Adrenal gland (tissue), 5 donors: ENCODE data around the gene TMCO2.

Experiments
- CTCF ChIP-seq, 6 experiments: fragments of 450-650 bp in 4 of 6; fragments of 200-600 bp in 2 of 6; sonication (generic) in 1 of 6; IDR thresholded peaks; 1 replicate in 5 of 6; 2 replicates in 1 of 6; pipeline versions ENCODE4 v1.5.1 to v1.8.0; 2016 to 2021; ENCODE audit warnings: antibody characterized with exemption in 6 of 6, mild to moderate bottlenecking in 2 of 6, moderate library complexity in 1 of 6
- POLR2A ChIP-seq, 2 donors: fragments of 450-650 bp; IDR thresholded peaks; one replicate each; pipeline ENCODE4 v1.6.1; 2017; ENCODE audit warnings: antibody characterized with exemption in 2 of 2, mild to moderate bottlenecking in 2 of 2, moderate library complexity in 1 of 2
- donor health status: DM: no; HTN: no; CAD: no.

GRCh38 chr1:40224040-40224439, 23.7 kb upstream of the TMCO2 start:
- TF ChIP-seq CTCF (IDR thresholded peaks at IDR 0.05) = no peak
- no peak for TF ChIP-seq POLR2A (IDR thresholded peaks at IDR 0.05)
